Measurements from ENCODE around the gene DHDH. TPM values are rescaled to one million over a fixed set of nuclear protein-coding genes. Genes with fewer than 3 reads are reported as not detected.

The DHDH gene
- total and polyA plus RNA-seq, 2 of the 13 experiments (the other 11 are each of a cell fraction or from before 2014, with no cell fraction given) = 0.13 to 0.91 TPM

DNA sequence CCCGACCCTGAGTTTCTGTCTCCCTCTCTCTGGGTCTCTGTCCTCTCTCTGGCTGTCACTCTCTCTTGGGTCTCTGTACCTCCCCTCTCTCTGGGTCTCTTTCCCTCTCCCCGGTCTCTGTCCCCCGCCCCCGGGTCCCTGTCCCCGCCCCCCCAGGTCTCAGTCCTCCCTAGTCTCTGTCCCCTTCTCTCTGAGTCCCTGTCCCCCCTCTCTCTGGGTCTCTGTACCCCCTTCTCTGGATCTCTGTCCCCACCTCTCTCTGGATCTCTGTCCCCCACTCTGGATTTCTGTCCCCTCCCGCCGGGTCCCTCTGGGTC, 29.3 kb downstream of the DHDH start:
- Histone ChIP-seq H3K9ac (ENCODE audit: insufficient read depth, low read depth, low read length) (peak overlapping the region; percentile 98), H3K4me2 (ENCODE audit: low read depth, low read length) (peak overlapping the region; percentile 97), H3K79me2 (ENCODE audit: insufficient read depth, low read length) (peaks cover 25% of the 10 kb centered on the region), H3K36me3 (replicated peaks in 1 of 2; ENCODE audit: control insufficient read depth in 1 of 2, insufficient read depth in 2 of 2, low read length in 2 of 2) (peaks cover 3 to 13% of the 10 kb centered on the region in 2 experiments), H3K27ac (ENCODE audit: extremely low read length, insufficient read depth, low read length) (peak overlapping the region; percentile 100), H3K9me3 (ENCODE audit: low read length) (no peaks in the 10 kb centered on the region), H3K4me3 (replicated peaks in 1 of 3; ENCODE audit: insufficient read depth in 1 of 3, low read depth in 2 of 3, low read length in 3 of 3) (peak overlapping the region; percentile 63 to 80 (median 80); a peak in 5 of 6 replicates), H3K4me1 (ENCODE audit: insufficient read depth, low read length) (peaks cover 67% of the 10 kb centered on the region), H2AFZ (ENCODE audit: low read length) (no peak overlapping the region), H3K27me3 (ENCODE audit: control insufficient read depth in 1 of 2, insufficient read depth in 2 of 2, low read length in 2 of 2) (no peaks in the 10 kb centered on the region; a peak in 1 of 5 replicates), H4K20me1 (ENCODE audit: insufficient read depth, low read length) (peaks cover 24% of the 10 kb centered on the region)
- POLR2A ChIA-PET = interaction anchor here (0.6 to 2.8 kb wide), 16 partner anchors 8 to 576 kb away, joined by 3 to 35 read pairs (median 12); partner anchors contain the start of genes BAX, DHDH, GYS1 and NUCB1
- intact Hi-C loops (cut with micrococcal nuclease; ENCODE audit: unreplicated experiment) (loop anchor here (2.0 to 10.0 kb wide), 3 partner anchors 62 to 178 kb away; partner anchors contain the start of genes NUCB1 and PPP1R15A), in situ Hi-C loops (cut with HindIII; ENCODE audit: extremely low pct_ligation_motif_present, low pct_unique_long_range_greater_than_20kb) (loop anchor here (5.0 kb wide), 1 partner anchor 91 kb away; the partner anchor contains the start of gene PPP1R15A)
- CTCF ChIA-PET (ENCODE audit: low intra/inter-chr PET ratio, low total read pairs) = no interaction called here
- FAIRE-seq = no peak
- BruUV-seq (replicated peaks) = no TSS peak
- WGBS (ENCODE audit: low lambda C conversion rate) = 2% methylated on average over 7 of the region's 7 CpGs
- ATAC-seq = peak; percentile 0; the same call in 1 of the 3 replicates
- peak; percentile 47 for DNase-seq (ENCODE audit: low spot score)
- TF ChIP-seq ZFP90 (CRISPR knock-in tag; IDR thresholded peaks at IDR 0.05; ENCODE audit: borderline replicate concordance) (no peak), ZSCAN12 (CRISPR knock-in tag; IDR thresholded peaks at IDR 0.05) (no peak), ZNF20 (CRISPR knock-in tag; IDR thresholded peaks at IDR 0.05) (no peak), NKX3-1 (CRISPR knock-in tag; IDR thresholded peaks at IDR 0.05) (no peak), FOXC1 (CRISPR knock-in tag; IDR thresholded peaks at IDR 0.05; ENCODE audit: borderline replicate concordance) (no peak), CCDC6 (CRISPR knock-in tag; IDR thresholded peaks at IDR 0.05) (0 out of 2 replicates have a peak, but pooled peaks have one; percentile 9), MXD4 (CRISPR knock-in tag; IDR thresholded peaks at IDR 0.05) (no peak), ZC3H4 (CRISPR knock-in tag; IDR thresholded peaks at IDR 0.05; ENCODE audit: borderline replicate concordance) (0 out of 2 replicates have a peak, but pooled peaks have one; percentile 14), ZFP36L1 (CRISPR knock-in tag; IDR thresholded peaks at IDR 0.05) (no peak), ZBTB7A (CRISPR knock-in tag; IDR thresholded peaks at IDR 0.05) (no peak), MEIS1 (CRISPR knock-in tag; IDR thresholded peaks at IDR 0.05; ENCODE audit: borderline replicate concordance) (no peak), ZBTB10 (CRISPR knock-in tag; IDR thresholded peaks at IDR 0.05; ENCODE audit: borderline replicate concordance) (no peak)
- TF ChIP-seq, protein P1, sequence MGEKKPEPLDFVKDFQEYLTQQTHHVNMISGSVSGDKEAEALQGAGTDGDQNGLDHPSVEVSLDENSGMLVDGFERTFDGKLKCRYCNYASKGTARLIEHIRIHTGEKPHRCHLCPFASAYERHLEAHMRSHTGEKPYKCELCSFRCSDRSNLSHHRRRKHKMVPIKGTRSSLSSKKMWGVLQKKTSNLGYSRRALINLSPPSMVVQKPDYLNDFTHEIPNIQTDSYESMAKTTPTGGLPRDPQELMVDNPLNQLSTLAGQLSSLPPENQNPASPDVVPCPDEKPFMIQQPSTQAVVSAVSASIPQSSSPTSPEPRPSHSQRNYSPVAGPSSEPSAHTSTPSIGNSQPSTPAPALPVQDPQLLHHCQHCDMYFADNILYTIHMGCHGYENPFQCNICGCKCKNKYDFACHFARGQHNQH (CRISPR knock-in tag; IDR thresholded peaks at IDR 0.05) = no peak
- TF ChIP-seq, protein P2, sequence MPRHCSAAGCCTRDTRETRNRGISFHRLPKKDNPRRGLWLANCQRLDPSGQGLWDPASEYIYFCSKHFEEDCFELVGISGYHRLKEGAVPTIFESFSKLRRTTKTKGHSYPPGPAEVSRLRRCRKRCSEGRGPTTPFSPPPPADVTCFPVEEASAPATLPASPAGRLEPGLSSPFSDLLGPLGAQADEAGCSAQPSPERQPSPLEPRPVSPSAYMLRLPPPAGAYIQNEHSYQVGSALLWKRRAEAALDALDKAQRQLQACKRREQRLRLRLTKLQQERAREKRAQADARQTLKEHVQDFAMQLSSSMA (CRISPR knock-in tag; IDR thresholded peaks at IDR 0.05) = no peak
